Astrocyte (in vitro differentiated cells and primary cell): ENCODE measurements around the gene GJD3. TPM values are rescaled to one million over a fixed set of nuclear protein-coding genes. Genes with fewer than 3 reads are reported as not detected.

Source experiments
- DNase-seq: peaks from one replicate; pipeline ENCODE4 v3.0.0-alpha.2; 2010; ENCODE audit warnings: low read depth
- FAIRE-seq: peaks from 2 replicates; lab custom pipeline; 2011; peaks lifted over from hg19 to GRCh38; lab: Jason Lieb, UNC
- H2AFZ ChIP-seq: 2 replicates; pipeline ENCODE4 v1.6.0; 2012; ENCODE audit warnings: low read depth, low read length, inconsistent platforms
- H3K27ac ChIP-seq: 2 replicates; pipeline ENCODE4 v1.5.1; 2011; ENCODE audit warnings: low read depth, low read length, inconsistent platforms
- H3K27me3 ChIP-seq: 2 replicates; pipeline ENCODE4 v1.6.0; 2011; ENCODE audit warnings: low read length, inconsistent platforms; ENCODE audit not compliant: insufficient read depth
- H3K36me3 ChIP-seq: 2 replicates; pipeline ENCODE4 v1.5.1; 2011; ENCODE audit warnings: low read length, inconsistent platforms; ENCODE audit not compliant: insufficient read depth
- H3K4me1 ChIP-seq: 2 replicates; pipeline ENCODE4 v1.5.1; 2011; ENCODE audit warnings: low read length, inconsistent platforms; ENCODE audit not compliant: insufficient read depth
- H3K4me2 ChIP-seq: 2 replicates; pipeline ENCODE4 v1.6.0; 2012; ENCODE audit warnings: low read length, inconsistent platforms
- H3K4me3 ChIP-seq: 2 replicates; pipeline ENCODE4 v1.5.1; 2011; ENCODE audit warnings: low read depth, mild to moderate bottlenecking, low read length, inconsistent platforms; ENCODE audit not compliant: insufficient read depth
- H3K79me2 ChIP-seq: 2 replicates; pipeline ENCODE4 v1.6.0; 2012; ENCODE audit warnings: mild to moderate bottlenecking, low read length, inconsistent platforms; ENCODE audit not compliant: insufficient read depth
- H3K9ac ChIP-seq: 2 replicates; pipeline ENCODE4 v1.6.0; 2012; ENCODE audit warnings: mild to moderate bottlenecking, low read length, inconsistent platforms
- H3K9me3 ChIP-seq: 2 replicates; pipeline ENCODE4 v1.5.1; 2012; ENCODE audit warnings: low read depth, mild to moderate bottlenecking, low read length, inconsistent platforms; ENCODE audit not compliant: insufficient read depth
- H4K20me1 ChIP-seq: 2 replicates; pipeline ENCODE4 v1.6.0; 2012; ENCODE audit warnings: low read length, inconsistent platforms; ENCODE audit not compliant: insufficient read depth
- H3K27ac Mint-ChIP-seq: one replicate; pipeline ENCODE4 v1.8.0; 2021; ENCODE audit warnings: mild to moderate bottlenecking, mixed read lengths; ENCODE audit not compliant: unreplicated experiment
- H3K27me3 Mint-ChIP-seq: one replicate; pipeline ENCODE4 v1.8.0; 2021; ENCODE audit warnings: low read depth, mixed read lengths; ENCODE audit not compliant: unreplicated experiment
- H3K36me3 Mint-ChIP-seq: one replicate; pipeline ENCODE4 v1.8.0; 2021; ENCODE audit warnings: low read depth, mixed read lengths; ENCODE audit not compliant: unreplicated experiment
- H3K4me1 Mint-ChIP-seq: one replicate; pipeline ENCODE4 v1.8.0; 2021; ENCODE audit warnings: low read depth, mixed read lengths; ENCODE audit not compliant: unreplicated experiment
- H3K4me3 Mint-ChIP-seq: one replicate; pipeline ENCODE4 v1.8.0; 2021; ENCODE audit warnings: mild to moderate bottlenecking, moderate library complexity, mixed read lengths; ENCODE audit not compliant: unreplicated experiment
- H3K9me3 Mint-ChIP-seq: one replicate; pipeline ENCODE4 v1.8.0; 2021; ENCODE audit warnings: mild to moderate bottlenecking, mixed read lengths; ENCODE audit not compliant: unreplicated experiment
- CTCF ChIP-seq: IDR thresholded peaks from 2 replicates; pipeline ENCODE4 v1.5.1; 2011; ENCODE audit warnings: low read depth, mild to moderate bottlenecking, inconsistent platforms, low read length, moderate library complexity; ENCODE audit not compliant: insufficient read depth
- EZH2 ChIP-seq: IDR thresholded peaks from 2 replicates; pipeline ENCODE4 v1.6.1; 2012; ENCODE audit warnings: mild to moderate bottlenecking, low read length, inconsistent platforms; ENCODE audit not compliant: insufficient read depth
- total RNA-seq: library from RNA; stranded (reverse); gene quantifications from 2 replicates; pipeline ENCODE4 v1.2.1, GENCODE V29; 2021

GJD3 gene
- total RNA-seq, 1 donor from 2014 or later: 0.43 TPM

GRCh38 chr17:40363111-40363827, 1.3 kb downstream of the GJD3 start:
- no peak for FAIRE-seq
- peak overlapping the region; percentile 23 for H3K9ac ChIP-seq
- no peak overlapping the region for H3K27ac ChIP-seq

GRCh38 chr17:40362696-40363110, 1.8 kb downstream of the GJD3 start:
- Mint-ChIP-seq H3K27ac (no peak overlapping the region), H3K36me3 (no peaks in the 10 kb centered on the region), H3K9me3 (no peaks in the 10 kb centered on the region), H3K27me3 (peaks cover 9% of the 10 kb centered on the region), H3K4me1 (peaks cover 2% of the 10 kb centered on the region), H3K4me3 (peak overlapping the region; percentile 73)
- H3K27ac ChIP-seq: no peak overlapping the region
- peaks cover 4% of the 10 kb centered on the region for H3K27me3 ChIP-seq
- FAIRE-seq (no peak), DNase-seq (peak; percentile 53)
- peak overlapping the region; percentile 87 for H2AFZ ChIP-seq
- peak overlapping the region; percentile 90 for H3K4me2 ChIP-seq
- H3K4me1 ChIP-seq: peaks cover 6% of the 10 kb centered on the region
- peak; percentile 32 for TF ChIP-seq CTCF
- no peak for TF ChIP-seq EZH2
- no peaks in the 10 kb centered on the region for H3K79me2 ChIP-seq
- H3K4me3 ChIP-seq: peak overlapping the region; percentile 56
- H3K9me3 ChIP-seq: no peaks in the 10 kb centered on the region
- no peaks in the 10 kb centered on the region for H4K20me1 ChIP-seq
- H3K9ac ChIP-seq: peak overlapping the region; percentile 23
- no peaks in the 10 kb centered on the region for H3K36me3 ChIP-seq

More at GRCh38 chr17:40363111-40363827, 1.3 kb downstream of the GJD3 start:
- Histone ChIP-seq H3K4me2 (peak overlapping the region; percentile 90), H3K4me1 (peaks cover 6% of the 10 kb centered on the region), H3K79me2 (no peaks in the 10 kb centered on the region), H4K20me1 (no peaks in the 10 kb centered on the region), H3K9me3 (no peaks in the 10 kb centered on the region), H3K36me3 (no peaks in the 10 kb centered on the region), H3K27me3 (peaks cover 4% of the 10 kb centered on the region), H2AFZ (peak overlapping the region; percentile 87), H3K4me3 (peak overlapping the region; percentile 56)
- Mint-ChIP-seq H3K9me3 (no peaks in the 10 kb centered on the region), H3K36me3 (no peaks in the 10 kb centered on the region), H3K27ac (no peak overlapping the region), H3K27me3 (peaks cover 9% of the 10 kb centered on the region), H3K4me3 (peak overlapping the region; percentile 78), H3K4me1 (peaks cover 2% of the 10 kb centered on the region)
- TF ChIP-seq CTCF (no peak), EZH2 (peak; percentile 16)
- peak; percentile 33 for DNase-seq
